GM12872 (cell line): ENCODE data around the gene FSTL4.

Experiments used
- TF ChIP-seq, protein P1 (sequence below): IDR thresholded peaks from 3 replicates; pipeline ENCODE4 v1.5.1; 2011; ENCODE audit warnings: low read depth, mild to moderate bottlenecking, low read length, moderate library complexity; ENCODE audit not compliant: insufficient read depth

Gene FSTL4

DNA sequence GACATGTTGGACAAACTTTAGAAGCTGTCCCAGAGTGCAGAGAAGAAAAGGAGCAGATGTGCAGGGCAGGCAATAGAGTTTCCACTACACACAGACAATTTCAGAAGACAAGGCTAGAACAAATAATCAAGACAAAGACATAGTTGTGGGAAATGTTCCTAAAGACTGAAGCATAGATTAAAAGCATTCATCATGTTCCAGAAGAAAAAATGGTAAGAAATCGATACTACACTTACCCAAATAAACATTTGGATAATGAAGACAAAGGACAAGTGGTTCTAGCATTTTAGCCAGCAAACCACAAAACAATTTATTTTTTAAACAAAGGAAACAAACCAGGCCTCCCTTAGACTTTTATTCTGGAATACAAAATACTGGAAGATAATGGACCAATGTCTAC, 97.9 kb downstream of the FSTL4 start:
- TF ChIP-seq, protein P1, sequence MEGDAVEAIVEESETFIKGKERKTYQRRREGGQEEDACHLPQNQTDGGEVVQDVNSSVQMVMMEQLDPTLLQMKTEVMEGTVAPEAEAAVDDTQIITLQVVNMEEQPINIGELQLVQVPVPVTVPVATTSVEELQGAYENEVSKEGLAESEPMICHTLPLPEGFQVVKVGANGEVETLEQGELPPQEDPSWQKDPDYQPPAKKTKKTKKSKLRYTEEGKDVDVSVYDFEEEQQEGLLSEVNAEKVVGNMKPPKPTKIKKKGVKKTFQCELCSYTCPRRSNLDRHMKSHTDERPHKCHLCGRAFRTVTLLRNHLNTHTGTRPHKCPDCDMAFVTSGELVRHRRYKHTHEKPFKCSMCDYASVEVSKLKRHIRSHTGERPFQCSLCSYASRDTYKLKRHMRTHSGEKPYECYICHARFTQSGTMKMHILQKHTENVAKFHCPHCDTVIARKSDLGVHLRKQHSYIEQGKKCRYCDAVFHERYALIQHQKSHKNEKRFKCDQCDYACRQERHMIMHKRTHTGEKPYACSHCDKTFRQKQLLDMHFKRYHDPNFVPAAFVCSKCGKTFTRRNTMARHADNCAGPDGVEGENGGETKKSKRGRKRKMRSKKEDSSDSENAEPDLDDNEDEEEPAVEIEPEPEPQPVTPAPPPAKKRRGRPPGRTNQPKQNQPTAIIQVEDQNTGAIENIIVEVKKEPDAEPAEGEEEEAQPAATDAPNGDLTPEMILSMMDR = no peak

DNA sequence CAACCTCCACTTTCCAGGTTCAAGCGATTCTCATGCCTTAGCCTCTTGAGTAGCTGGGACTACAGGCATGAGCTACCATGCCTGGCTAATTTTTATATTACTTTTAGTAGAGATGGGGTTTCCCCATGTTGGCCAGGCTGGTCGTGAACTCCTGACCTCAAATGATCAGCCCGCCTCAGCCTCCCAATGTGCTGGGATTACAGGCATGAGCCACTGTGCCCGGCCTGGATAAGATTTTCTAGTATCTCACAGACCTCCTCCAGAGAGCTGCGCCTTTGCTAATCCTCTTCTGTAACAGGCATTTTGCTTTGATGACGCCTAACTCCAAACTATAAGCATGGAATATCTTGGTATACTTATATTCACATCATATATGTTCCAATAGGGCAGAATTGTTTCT, 99.4 kb downstream of the FSTL4 start:
- TF ChIP-seq, protein P1 = no peak

DNA sequence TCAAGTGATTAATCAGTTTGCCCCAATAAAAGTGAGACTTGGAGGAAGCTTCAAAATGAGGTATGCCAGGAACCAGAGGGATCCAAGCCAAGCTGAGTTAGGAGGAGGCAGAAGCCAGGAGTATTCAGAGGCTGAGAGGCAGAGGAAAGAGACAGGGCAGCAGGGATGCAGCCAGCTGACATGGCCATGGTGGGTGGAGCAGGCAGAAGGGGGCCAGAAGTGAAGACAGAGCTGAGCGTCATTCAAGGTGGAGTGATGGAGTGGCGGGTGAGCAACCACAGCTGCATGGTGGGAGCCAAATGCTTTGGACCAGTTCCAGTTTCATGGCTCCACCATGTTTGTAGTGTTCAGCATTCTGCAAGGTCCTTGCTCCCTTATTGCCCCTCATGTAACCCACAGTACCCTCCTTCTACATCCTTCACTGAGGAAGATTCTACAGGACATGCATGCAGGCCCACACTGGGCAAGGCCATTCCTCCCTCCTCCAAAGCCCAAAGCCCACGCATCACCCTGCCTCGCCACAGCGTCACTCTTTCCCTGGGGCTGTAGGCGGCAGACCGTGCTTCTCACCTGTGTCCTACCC, 100.6 kb downstream of the FSTL4 start:
- TF ChIP-seq, protein P1 = no peak

DNA sequence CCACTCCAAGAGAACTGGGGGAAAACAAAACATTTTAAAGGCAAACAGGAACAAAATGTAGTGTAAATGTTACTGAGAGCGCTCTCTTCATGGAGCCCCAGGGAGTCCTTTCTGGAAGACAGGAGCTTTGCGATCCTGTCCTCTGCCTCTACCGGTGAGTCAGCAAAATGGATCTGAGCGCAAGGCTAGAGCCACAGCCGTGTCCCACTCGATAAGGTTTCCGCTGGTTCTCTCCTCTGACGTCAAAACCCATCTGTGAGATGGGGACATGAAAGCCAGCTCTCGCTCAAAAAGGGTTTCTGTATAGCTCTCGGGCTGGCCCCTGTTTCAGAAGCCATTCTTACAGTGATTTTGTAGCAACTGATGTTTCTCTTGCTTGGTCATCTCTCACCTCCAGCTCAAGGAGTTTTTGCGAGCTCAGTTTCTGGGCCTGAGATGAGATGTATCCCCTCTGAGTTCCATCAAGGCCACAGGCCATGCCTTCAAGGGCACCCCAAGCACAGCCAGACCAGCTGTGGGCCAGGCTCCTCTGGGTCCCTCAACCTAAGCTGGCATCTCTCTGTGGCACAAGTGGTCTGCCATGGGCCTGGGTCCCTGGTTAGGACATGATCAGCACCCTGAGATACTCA, 101.6 kb downstream of the FSTL4 start:
- TF ChIP-seq, protein P1 = no peak

DNA sequence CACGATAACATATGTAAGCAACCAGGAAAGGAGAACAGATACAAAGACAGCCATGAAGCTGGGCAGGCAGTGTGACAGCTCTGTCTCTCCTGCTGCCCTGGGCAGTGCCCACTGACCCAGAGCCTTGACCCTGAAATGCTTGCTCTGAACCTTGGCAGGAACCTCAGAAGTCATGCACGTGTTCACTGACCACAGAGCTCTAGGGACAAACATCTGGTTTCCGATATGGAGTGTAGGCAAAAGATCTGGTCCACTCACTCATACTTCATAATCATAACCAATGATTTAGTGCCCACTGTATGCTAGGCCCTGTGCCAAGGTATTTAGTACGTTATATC, 102.6 kb downstream of the FSTL4 start:
- TF ChIP-seq, protein P1 = no peak

DNA sequence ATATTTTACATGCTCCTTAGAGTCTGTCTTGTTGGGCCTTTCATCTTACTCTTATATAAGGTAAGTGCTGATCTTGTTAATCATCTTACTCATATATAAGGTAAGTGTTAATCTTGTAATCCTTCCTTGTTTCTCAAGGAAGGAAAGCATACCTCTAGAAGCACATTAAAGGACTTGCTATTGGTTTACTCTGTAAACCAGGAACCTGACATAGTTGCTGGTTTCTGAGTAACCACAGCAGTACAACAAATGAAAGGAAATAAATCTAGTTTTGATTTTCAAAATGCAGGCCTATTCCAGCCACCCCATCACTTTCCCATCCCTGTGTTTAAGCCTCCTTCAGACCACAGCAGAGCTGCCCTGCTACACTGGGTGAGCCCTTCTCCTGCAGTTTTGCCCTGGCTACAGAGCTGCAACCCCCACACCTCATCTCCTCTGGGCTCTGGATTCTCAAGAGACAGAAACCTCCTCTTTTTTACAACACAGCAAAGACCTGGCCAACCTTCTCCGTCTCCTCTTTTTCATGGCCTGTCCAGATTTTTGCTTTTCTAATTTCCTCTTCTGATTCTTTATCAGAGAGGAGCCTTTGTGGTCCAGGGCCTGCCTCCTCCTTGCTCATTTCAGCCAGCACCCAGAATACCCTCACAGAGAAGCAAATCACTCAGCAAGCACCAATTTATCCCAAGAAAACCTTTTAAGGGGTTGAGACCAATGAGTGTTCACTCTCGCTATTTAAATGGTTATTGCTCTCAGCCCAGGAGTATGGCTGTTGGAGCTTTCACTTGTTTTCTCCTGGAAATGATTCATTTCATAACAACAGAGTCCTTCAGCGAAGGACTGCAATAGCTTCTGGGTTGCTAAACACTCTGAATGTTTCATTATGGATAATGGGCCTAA, 103.2 kb downstream of the FSTL4 start:
- TF ChIP-seq, protein P1 = no peak

DNA sequence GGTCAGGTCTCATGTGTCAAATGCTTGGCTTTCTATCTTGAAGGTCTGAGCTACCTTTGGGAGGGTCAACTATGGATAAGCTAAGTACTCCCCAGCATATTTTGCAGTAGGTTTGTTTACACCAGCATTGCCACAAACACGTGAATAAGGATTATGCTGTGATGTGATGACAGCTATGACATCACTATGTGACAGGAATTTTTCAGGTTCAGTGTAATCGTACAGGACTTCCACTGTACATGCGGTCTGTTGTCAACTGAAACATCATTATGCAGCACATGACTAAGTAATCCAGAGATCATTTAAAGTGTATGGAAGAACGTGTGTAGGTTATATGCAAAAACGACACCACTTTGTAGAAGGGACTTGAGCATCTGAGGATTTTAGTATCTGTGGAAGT, 104.0 kb downstream of the FSTL4 start:
- TF ChIP-seq, protein P1 = no peak
